IPS-NIHi7 (cell line): ENCODE data around the gene ESYT1.

Experiments
- DNase-seq: peaks from one replicate; pipeline ENCODE4 v3.0.0; 2012; ENCODE audit warnings: mixed read lengths; ENCODE audit errors: extremely low spot score

ESYT1 gene

GRCh38 chr12:56178347-56178746, 50.3 kb downstream of the ESYT1 start:
- no peak for DNase-seq

GRCh38 chr12:56186957-56187356, 58.9 kb downstream of the ESYT1 start:
- DNase-seq = no peak

DNA sequence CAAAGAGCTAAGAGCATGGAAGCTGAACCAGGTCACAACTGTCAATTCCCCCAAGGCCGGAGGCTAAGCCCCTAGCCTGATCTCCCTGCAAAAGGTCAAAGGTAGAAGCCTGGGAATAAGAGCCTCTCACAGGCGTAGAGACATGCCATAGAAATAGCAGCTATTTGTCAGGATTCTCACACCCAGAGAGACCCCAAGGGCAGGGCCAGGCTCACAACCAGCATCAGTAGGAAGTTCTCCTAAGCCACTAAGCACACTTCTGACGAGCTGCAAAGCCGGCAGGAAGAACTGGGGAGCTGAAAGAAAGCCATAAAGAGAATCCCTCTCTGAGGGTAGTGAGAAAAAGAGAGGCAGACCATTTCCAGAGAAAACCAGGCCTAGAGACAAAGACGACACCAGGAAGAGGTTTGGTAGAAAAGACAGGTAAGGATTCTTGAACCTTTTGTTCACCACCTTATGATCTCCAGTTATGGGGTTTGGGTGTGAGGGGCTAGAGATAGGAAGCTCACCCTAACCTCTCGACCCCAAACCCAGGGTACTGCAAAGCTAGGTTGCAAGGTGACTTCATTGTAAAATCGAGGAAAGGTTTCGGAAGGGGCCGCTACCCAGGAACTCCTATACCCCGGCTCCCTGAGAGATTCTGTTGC, 60.2 kb downstream of the ESYT1 start:
- peak; percentile 18 for DNase-seq

DNA sequence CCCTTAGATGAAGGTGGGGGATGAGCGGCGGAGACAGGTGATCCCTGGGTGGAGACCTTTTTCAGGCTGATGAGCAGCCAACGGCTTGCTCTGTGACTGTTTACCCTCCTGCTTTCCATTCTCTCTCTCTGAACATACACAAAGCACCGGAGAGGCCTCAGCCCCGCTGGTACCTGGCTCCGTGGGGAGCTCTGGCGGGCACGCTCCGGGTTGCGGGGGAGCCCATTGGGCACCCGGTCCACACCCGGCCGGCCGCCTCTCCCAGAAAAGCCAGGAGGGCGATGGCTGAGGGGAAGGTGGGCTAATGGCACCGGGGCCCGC, 60.7 kb downstream of the ESYT1 start:
- DNase-seq = peak; percentile 29

- DNase-seq = peak; percentile 90
Measured at GRCh38 chr12:56189099-56189917, 61.2 kb downstream of the ESYT1 start, which contains the start of gene SMARCC2. Gene SMARCC2 (minus strand): TSS chr12:56189483. CDS start chr12:56189461, 22 bp downstream.

- DNase-seq = peak; percentile 77
Measured at GRCh38 chr12:56189918-56190694, 62.0 kb downstream of the ESYT1 start.

- DNase-seq = no peak
Measured at GRCh38 chr12:56190695-56191155, 62.7 kb downstream of the ESYT1 start.

GRCh38 chr12:56192582-56192981, 64.5 kb downstream of the ESYT1 start:
- DNase-seq = no peak

DNA sequence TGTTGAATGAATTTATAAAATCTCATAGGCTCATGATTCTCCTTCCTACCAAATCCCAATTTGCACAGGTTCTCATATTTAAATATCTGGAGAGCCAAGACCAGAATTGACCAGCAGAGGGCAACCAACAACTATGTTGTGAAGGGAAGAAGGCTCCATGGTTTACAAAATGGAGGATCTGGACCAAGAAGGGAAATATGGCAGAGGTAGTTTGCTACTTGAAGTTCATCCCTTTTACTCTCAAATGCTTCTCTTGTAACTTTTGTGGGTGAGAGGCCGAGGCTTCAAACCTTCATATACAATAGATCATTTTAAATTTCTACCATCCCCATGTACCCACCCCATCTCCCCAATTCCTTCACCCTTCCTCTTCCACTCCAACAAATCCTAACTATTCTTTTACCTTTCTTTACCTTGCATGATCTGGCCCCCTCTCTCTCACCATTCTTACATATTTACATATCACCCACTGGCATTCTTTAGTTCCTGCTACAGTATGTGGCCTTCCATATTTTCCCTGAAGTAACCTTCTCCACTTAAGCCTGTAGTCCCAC, 65.0 kb downstream of the ESYT1 start:
- peak; percentile 63 for DNase-seq
